Epithelial cell of proximal tubule (primary cell): ENCODE results near the gene PTPN13. TPM values are rescaled to one million over a fixed set of nuclear protein-coding genes. Genes with fewer than 3 reads are reported as not detected.
"Not testable (repeated sequence)": the region's sequence is repeated elsewhere in the genome, so short reads cannot be mapped to it uniquely, and the experiment has no call there.

Experiments
- DNase-seq: peaks from one replicate; pipeline ENCODE4 v3.0.0-alpha.2; 2011; ENCODE audit warnings: low read depth
- H3K4me3 ChIP-seq: 2 replicates; pipeline ENCODE4 v1.5.1; 2011; ENCODE audit warnings: low read depth, mild to moderate bottlenecking, low read length
- total RNA-seq: library from RNA; depleted of rRNA; stranded (reverse); fragments of >200 nt; gene quantifications from 2 replicates; pipeline ENCODE4 v1.2.3, GENCODE V29; 2015
- TF ChIP-seq, protein P1 (sequence below): conservative IDR thresholded peaks from 2 replicates; pipeline ENCODE4 v1.5.1; 2012; ENCODE audit warnings: low read depth, mild to moderate bottlenecking, low read length

PTPN13 gene
- total RNA-seq, 1 donor from 2014 or later = 19.8 TPM

- no peak for DNase-seq
- H3K4me3 ChIP-seq = no peak overlapping the region
- TF ChIP-seq, protein P1, sequence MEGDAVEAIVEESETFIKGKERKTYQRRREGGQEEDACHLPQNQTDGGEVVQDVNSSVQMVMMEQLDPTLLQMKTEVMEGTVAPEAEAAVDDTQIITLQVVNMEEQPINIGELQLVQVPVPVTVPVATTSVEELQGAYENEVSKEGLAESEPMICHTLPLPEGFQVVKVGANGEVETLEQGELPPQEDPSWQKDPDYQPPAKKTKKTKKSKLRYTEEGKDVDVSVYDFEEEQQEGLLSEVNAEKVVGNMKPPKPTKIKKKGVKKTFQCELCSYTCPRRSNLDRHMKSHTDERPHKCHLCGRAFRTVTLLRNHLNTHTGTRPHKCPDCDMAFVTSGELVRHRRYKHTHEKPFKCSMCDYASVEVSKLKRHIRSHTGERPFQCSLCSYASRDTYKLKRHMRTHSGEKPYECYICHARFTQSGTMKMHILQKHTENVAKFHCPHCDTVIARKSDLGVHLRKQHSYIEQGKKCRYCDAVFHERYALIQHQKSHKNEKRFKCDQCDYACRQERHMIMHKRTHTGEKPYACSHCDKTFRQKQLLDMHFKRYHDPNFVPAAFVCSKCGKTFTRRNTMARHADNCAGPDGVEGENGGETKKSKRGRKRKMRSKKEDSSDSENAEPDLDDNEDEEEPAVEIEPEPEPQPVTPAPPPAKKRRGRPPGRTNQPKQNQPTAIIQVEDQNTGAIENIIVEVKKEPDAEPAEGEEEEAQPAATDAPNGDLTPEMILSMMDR = no peak
Measured at GRCh38 chr4:86688026-86688425, 93.9 kb downstream of the PTPN13 start.

GRCh38 chr4:86704601-86705000 lies 110.5 kb downstream of the PTPN13 start:
- DNase-seq = no peak
- TF ChIP-seq, protein P1 = no peak
- H3K4me3 ChIP-seq = no peak overlapping the region

GRCh38 chr4:86706923-86707597 lies 112.9 kb downstream of the PTPN13 start:
- TF ChIP-seq, protein P1 = no peak
- DNase-seq = no peak
- no peak overlapping the region for H3K4me3 ChIP-seq

DNA sequence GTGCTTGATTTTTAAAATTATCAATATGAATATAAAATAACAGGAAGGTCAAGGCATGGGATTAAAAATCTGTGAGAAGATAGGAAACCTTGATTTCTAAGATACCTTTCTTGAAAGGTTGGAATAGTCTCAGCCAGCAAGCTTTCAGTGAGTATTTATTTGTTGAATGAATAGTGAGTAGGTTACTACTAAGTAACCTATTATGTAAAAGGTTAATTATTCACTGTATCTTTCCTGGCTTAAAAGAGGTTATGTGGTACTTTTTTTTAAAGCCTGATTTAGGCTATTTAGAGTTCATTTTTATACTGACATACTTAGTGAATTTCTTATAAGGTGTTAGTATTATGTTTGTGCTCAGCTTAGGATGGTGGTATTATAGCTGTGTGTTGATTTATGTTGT lies 123.5 kb downstream of the PTPN13 start:
- peak; percentile 46 for DNase-seq
- no peak overlapping the region for H3K4me3 ChIP-seq
- TF ChIP-seq, protein P1 = no peak

GRCh38 chr4:86718152-86718551 lies 124.0 kb downstream of the PTPN13 start:
- DNase-seq = no peak

DNA sequence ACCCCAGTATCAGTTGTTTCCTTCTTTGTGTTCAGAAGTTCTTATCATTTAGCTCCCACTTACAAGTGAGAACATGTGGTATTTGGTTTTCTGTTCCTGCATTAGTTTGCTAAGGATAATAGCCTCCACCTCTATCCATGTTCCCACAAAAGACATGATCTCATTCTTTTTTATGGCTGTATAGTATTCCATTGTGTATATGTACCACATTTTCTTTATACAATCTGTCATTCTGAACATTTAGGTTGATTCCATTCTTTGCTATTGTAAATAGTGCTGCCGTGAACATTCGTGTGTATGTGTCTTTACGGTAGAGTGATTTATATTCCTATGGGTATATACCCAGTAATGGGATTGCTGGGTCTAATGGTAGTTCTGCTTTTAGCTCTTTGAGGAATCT lies 125.0 kb downstream of the PTPN13 start:
- H3K4me3 ChIP-seq = not testable (repeated sequence)

More at GRCh38 chr4:86718152-86718551, 124.0 kb downstream of the PTPN13 start:
- no peak overlapping the region for H3K4me3 ChIP-seq
- TF ChIP-seq, protein P1 = no peak

GRCh38 chr4:86720508-86721068 lies 126.5 kb downstream of the PTPN13 start:
- no peak overlapping the region for H3K4me3 ChIP-seq
- no peak for DNase-seq
- TF ChIP-seq, protein P1 = no peak

More for the DNA sequence above, 125.0 kb downstream of the PTPN13 start:
- DNase-seq = not testable (repeated sequence)
